ENCODE data around the gene KRT82. TPM values are rescaled to one million over a fixed set of nuclear protein-coding genes. Genes with fewer than 3 reads are reported as not detected.
"Not testable (repeated sequence)": the region's sequence is repeated elsewhere in the genome, so short reads cannot be mapped to it uniquely, and the experiment has no call there.

KRT82 gene
- total RNA-seq, 4 donors from 2014 or later, result not detected

DNA sequence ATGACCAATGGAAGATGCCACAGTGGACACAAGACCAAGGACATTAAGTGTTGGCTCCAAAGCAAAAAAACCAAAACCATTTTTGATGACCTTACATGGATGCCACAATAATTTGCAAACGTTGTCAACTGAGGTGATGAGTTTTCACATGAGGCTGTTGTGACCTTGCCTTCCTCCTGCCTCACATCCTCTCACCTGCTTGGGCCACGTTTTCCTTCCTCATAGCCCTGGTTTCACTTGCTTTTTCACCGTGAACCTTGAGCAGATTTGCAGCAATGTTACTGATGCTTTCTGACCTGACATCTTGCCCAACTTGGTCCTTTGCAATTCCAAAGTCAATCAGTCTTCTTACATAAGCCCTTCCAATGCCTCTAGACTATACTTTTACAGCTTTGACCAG is 42.1 kb upstream of the KRT82 start:
- 34 to 59% methylated on average over 3 of the region's 3 CpGs for WGBS, 2 donors (ENCODE audit: low coverage in 1 of 2)
- no peak for TF ChIP-seq CTCF (IDR thresholded peaks at IDR 0.05)
- TF ChIP-seq POLR2AphosphoS5 (IDR thresholded peaks at IDR 0.05), result no peak
- no peak for TF ChIP-seq EP300 (IDR thresholded peaks at IDR 0.05; ENCODE audit: low read depth)
- no peak for TF ChIP-seq POLR2A (IDR thresholded peaks at IDR 0.05)
- Histone ChIP-seq H3K9me3 (no peaks in the 10 kb centered on the region), H3K36me3 (no peaks in the 10 kb centered on the region), H3K4me3 (no peak overlapping the region), H3K27me3 (no peaks in the 10 kb centered on the region), H3K4me1 (no peaks in the 10 kb centered on the region), H3K27ac (no peak overlapping the region)
- intact Hi-C loops (cut with DNase I; ENCODE audit: low total_unique reads) (no loop called here), in situ Hi-C loops (cut with MboI; ENCODE audit: low pct_ligation_motif_present in 1 of 4, low pct_unique_long_range_greater_than_20kb in 1 of 4, low sequenced_read_pairs in 3 of 4) (no loop called here)
- DNase-seq, result no peak

DNA sequence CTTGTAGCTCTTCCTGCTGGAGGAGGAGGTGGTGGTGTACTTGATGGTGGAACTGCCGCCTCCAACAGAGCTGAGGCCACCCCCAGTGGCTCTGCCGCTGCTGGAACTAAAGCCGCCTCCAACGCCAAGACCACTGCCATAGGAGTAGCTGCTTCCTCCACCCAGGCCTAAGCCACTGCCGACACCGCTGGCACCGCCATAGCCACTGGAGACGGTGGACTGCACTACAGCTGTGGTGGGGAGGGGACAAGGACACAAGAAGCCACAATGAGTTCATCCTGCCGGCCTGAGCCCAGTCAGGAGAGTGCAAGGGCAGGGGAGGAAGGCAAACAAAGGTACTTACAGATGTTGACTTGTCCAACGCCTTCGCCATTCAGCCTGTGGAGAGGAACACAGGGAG is 41.1 kb upstream of the KRT82 start:
- 83 to 93% methylated on average over 2 to 11 of the region's 11 CpGs for WGBS, 2 donors (ENCODE audit: low coverage in 1 of 2)
- in situ Hi-C loops (cut with MboI; ENCODE audit: low pct_ligation_motif_present in 1 of 4, low pct_unique_long_range_greater_than_20kb in 1 of 4, low sequenced_read_pairs in 3 of 4); intact Hi-C loops (cut with DNase I; ENCODE audit: low total_unique reads): not testable (repeated sequence)

GRCh38 chr12:52446367-52447045 is 40.4 kb upstream of the KRT82 start:
- no peak overlapping the region for H3K4me3 ChIP-seq
- H3K27me3 ChIP-seq, result no peaks in the 10 kb centered on the region
- H3K36me3 ChIP-seq, result no peaks in the 10 kb centered on the region
- in situ Hi-C loops (cut with MboI; ENCODE audit: low pct_ligation_motif_present in 1 of 4, low pct_unique_long_range_greater_than_20kb in 1 of 4, low sequenced_read_pairs in 3 of 4), result no loop called here
- H3K4me1 ChIP-seq, result no peaks in the 10 kb centered on the region
- TF ChIP-seq POLR2AphosphoS5 (IDR thresholded peaks at IDR 0.05) (no peak), EP300 (IDR thresholded peaks at IDR 0.05; ENCODE audit: low read depth) (no peak), CTCF (IDR thresholded peaks at IDR 0.05) (no peak), POLR2A (IDR thresholded peaks at IDR 0.05) (no peak)
- H3K27ac ChIP-seq, result no peak overlapping the region
- intact Hi-C loops (cut with DNase I; ENCODE audit: low total_unique reads), result no loop called here
- 73 to 80% methylated on average over 4 to 6 of the region's 6 CpGs for WGBS, 2 donors (ENCODE audit: low coverage in 1 of 2)
- DNase-seq, result no peak
- no peaks in the 10 kb centered on the region for H3K9me3 ChIP-seq

More for the DNA sequence above, 41.1 kb upstream of the KRT82 start:
- not testable (repeated sequence) for DNase-seq, H3K4me1 ChIP-seq, H3K4me3 ChIP-seq, H3K27me3 ChIP-seq, H3K9me3 ChIP-seq, H3K27ac ChIP-seq, H3K36me3 ChIP-seq

DNA sequence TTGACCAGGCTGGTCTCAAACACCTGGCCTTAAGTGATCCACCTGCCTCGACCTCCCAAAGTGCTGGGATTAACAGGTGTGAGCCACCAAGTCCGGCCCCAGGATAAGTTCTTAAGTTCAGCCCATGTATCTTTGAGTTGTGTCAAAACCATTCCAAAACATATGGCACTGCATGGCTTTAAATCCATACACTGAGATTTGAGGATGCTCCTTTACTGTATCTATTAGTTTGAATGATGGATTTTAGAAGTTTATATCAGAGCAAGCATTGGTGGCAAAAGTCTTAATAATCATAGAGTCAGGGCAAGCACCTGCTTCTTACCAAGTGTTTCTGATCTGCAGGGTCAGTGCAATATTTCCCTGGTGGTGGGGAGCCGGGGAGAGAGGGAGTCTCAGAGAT is 39.7 kb upstream of the KRT82 start:
- H3K27me3 ChIP-seq, result no peaks in the 10 kb centered on the region
- 68 to 72% methylated on average over 3 of the region's 3 CpGs for WGBS, 2 donors (ENCODE audit: low coverage in 1 of 2)
- no peaks in the 10 kb centered on the region for H3K9me3 ChIP-seq
- in situ Hi-C loops (cut with MboI; ENCODE audit: low pct_ligation_motif_present in 1 of 4, low pct_unique_long_range_greater_than_20kb in 1 of 4, low sequenced_read_pairs in 3 of 4), result no loop called here
- TF ChIP-seq POLR2A (IDR thresholded peaks at IDR 0.05), result no peak
- no peak for TF ChIP-seq POLR2AphosphoS5 (IDR thresholded peaks at IDR 0.05)
- TF ChIP-seq EP300 (IDR thresholded peaks at IDR 0.05; ENCODE audit: low read depth), result no peak
- no peak for TF ChIP-seq CTCF (IDR thresholded peaks at IDR 0.05)
- no peak overlapping the region for H3K27ac ChIP-seq
- intact Hi-C loops (cut with DNase I; ENCODE audit: low total_unique reads), result no loop called here
- no peaks in the 10 kb centered on the region for H3K4me1 ChIP-seq
- no peaks in the 10 kb centered on the region for H3K36me3 ChIP-seq
- DNase-seq, result no peak
- H3K4me3 ChIP-seq, result no peak overlapping the region

Data from transverse colon (tissue), 4 donors.